DMS79 treated with DMSO at 0.1 percent for 48 hours (cell line): Measurements from ENCODE around the gene CNTNAP5.
A peak's percentile ranks its signal among the peaks of the same experiment; 100 is the strongest.

ENCODE experiments used
- DNase-seq: peaks from one replicate; lab custom pipeline; 2025; lab: John Stamatoyannopoulos, UW

CNTNAP5 gene

GRCh38 chr2:124025171-124025580 lies at the start of gene CNTNAP5:
CNTNAP5 (plus strand) TSS chr2:124025287; CDS start chr2:124025651, 364 bp downstream.
- peak; percentile 83 for DNase-seq

- DNase-seq: no peak
Measured at GRCh38 chr2:123976054-123976648, 48.9 kb upstream of the CNTNAP5 start.

GRCh38 chr2:123993728-123994323 lies 31.3 kb upstream of the CNTNAP5 start:
- no peak for DNase-seq

DNA sequence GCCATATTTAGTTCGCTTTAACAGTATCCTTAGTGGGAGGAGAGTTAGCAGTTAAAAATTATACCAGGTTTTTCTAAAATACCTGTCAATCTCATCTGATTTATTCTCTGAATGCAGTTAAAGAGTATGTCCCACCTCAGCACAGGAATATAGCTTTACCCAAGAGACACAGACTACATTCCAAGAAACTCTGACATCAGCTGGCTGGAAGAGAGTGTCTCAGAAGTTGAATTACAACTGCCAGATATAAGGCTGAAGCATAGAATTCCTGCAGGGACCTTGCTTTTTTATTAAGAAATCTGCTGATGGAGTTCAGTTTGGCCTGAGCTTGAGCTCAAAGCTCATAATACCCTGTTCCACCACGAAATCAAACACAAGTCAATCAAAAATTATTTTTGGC lies 25.4 kb upstream of the CNTNAP5 start:
- DNase-seq: peak; percentile 40

DNA sequence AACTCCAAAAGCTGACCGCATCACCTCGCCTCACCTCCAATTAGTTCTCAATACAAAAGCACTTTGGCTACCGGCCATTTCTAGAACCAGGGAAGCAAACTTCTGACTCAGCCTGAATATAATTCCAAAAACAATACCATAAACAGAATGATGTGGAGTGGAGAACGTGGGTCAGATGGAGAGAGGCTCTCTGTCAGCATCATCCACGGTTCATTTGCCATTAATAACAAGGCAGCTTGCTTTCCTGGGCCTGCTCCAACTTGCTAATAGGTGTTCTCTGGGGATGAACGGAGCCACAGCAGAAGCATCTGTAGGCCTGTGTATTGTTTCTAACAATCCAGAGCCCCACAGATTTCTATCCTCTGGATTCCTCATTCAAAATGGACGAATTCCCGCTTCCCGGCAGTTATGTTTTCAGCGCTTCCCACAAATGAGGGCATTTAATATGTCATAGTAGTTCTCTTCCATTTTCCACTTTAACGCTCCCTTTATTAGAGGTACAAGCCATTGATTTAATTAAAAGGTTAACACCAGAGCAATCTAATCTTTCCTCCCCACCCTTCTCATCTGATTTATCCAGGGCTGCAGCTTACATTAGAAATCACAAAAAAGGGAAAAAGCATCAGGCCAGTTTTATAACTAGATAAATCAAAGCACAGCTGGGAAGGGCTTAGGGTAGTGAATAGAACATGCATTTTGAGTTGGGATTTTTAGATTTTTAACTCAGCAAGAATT lies 23.2 kb upstream of the CNTNAP5 start:
- peak; percentile 100 for DNase-seq

DNA sequence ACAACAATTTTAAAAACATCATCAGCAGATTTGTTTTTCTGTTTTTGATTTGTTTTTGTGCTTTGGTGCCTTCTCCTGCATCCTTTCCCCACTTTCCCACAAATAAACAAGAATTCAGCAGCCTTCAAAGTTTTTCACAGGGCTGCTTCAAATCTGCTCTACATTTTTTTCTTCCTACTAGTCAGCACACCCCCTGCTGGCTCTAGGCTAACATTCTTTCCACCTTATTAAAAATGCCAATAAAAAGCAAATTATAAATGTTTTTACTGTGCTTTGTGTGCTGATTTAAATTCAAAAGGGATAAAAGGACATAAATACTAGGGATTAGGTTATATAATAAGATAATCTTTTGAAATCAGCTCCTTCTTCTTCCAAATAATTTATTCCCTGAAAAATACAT lies 6.2 kb upstream of the CNTNAP5 start:
- peak; percentile 55 for DNase-seq

DNA sequence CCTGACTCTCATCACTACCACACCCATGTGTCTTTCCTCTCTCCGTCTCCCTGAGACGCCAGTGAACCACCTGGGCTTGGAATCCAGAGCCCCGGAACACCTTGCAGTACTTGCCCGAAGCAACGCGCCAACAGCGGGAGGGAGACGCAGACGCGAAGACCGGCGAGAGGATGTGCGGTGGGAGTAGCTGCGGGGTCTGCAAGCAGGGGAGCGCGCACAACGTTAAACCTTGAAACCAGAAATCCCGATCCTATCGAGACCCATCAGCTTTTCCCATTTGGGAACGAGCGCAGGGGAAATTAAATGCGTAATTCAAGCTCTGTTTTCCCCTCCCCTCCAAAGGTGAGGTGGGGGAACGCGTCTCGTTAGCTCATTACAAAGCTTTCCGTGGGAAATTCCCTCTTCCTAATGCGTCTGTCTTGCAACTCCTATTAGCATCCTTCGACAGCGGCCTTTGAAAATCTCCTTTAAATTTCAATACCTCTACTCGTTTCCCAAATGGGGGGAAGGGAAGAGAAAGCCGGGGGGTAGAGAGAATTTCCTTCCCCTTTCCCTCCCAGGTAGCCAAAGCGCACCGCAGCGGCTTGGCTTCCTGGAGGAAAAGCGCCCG lies 421 bp upstream of the CNTNAP5 start:
- DNase-seq: peak; percentile 83

DNA sequence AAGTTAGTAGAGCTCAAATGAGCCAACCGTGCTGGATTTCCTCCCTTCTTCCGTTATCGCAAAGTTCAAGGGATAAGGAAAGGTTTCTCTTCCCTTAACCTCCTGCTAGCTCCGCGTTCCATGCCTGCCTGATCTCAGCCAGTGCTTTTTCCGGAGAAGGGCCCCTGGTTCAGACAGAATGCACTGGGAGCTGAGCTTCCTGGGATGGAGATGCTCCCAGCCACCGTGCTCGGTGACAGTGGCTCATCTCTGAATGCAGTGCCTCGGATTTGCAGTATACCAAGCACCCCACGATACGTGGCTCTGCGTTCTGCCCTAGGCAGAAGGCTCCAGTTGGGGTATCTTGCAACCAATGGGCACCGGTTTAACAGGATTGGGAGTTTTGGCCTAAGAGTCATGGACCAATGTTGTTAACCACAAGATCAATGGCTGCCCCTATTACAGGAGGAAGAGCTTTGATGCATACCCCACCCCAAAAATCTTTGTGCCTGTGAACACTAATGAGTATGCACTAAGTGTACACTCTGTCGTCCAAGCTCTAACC lies 876 bp downstream of the CNTNAP5 start:
- peak; percentile 50 for DNase-seq

GRCh38 chr2:124026503-124026902 lies 1.4 kb downstream of the CNTNAP5 start:
- peak; percentile 51 for DNase-seq

DNA sequence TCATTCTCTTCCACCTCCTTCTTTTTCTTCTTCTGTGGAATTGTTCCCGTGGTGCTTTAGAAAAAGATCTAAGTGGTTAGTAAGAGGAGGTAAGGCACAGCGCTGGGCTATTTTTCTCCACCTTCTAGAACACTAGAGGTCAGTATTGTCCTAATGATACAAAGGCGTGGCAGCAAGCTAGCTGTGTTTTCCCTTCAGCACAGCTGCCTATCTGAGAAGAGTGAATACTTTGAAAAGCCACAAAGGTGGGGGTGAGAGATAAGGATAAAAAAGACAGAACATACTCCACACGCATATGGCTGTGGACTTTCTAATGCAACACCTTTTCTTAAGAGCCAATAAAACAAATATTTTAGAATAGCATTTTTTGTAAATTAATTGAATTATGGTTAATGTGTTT lies 2.1 kb downstream of the CNTNAP5 start:
- peak; percentile 90 for DNase-seq

GRCh38 chr2:124032799-124033198 lies 7.7 kb downstream of the CNTNAP5 start:
- no peak for DNase-seq

- no peak for DNase-seq
Measured at GRCh38 chr2:124034265-124034664, 9.2 kb downstream of the CNTNAP5 start.

DNA sequence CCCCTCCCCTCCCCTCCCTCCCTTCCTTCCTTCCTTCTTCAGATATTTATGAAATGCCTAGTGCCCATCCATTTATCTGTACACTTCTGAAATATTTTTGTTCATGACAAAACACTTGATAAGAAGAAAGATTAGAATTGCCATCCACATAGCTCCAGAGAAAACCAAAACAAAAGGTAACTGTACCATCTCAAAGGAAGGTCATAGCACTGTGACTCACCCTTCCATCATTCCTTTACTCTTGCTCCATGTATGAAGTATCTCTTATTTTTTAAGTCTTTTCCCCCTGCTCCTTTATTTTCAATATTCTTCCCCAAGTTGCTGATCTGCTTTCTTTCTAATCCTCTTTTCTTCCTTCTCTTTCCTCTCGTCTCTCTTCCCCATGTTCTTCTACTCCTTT lies 9.9 kb downstream of the CNTNAP5 start:
- DNase-seq: no peak

- peak; percentile 44 for DNase-seq
Measured at GRCh38 chr2:124039032-124039431, 13.9 kb downstream of the CNTNAP5 start.

DNA sequence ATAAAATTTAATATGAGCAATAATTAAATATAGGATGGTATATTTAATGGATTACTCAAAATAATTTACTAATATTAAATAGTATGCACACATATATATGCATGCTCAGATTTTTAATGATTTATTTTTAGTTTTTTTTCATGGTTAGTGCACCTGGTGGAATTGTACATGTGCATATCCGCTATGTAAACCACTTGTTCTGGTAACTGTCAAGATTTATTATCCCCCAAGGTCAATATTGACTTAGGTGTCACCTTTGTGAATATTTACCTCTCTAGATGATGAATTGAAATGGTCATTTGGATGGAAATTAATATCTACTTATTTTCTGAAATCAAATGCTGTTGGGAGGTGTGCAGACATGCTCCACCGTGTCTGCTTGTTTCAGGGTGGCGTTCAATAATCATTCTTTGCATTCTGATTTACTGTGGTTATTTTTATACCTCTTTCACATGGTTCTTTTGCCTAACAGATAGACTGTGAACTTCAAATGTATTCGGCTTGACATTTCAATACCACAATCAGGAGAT lies 14.7 kb downstream of the CNTNAP5 start:
- peak; percentile 73 for DNase-seq

DNA sequence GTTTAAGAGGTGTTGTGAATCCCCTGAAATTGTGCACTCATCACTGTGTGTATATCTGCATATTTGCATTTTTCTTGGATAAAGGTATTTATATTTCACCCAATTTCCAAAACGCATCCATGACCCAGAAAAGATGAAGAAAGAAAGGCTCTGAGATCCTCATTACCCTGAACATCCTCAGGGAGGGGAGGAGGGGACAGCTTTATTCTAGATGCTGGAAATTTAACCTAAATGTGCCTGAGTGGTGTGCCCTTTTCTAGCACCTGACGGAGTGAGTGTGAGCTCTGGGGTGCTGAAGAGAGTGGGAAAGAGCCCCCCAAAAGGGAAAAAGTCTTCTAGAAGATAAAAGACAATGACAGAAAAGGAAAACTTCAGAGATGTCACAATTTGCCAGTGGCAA lies 20.8 kb downstream of the CNTNAP5 start:
- no peak for DNase-seq

- DNase-seq: no peak
Measured at GRCh38 chr2:124046332-124046731, 21.2 kb downstream of the CNTNAP5 start.

DNA sequence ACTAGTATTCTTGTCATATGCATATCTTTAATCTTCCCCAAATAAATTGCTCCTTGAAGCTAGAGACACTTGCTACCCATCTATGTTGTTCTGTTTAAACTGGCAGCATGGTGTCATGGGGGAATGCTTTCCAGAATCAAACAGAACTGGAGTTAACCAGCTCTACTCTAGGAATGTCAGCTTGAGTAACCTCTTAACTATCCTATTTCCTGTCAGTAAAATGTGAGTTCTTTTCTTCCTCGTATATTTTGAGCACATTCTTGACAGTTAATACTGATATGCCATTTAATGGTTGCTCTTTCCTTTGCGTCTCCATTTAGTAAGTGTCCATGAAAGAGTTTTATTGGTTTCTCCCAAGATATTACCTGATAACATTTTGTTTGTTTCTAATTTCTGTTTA lies 23.0 kb downstream of the CNTNAP5 start:
- DNase-seq: no peak

DNA sequence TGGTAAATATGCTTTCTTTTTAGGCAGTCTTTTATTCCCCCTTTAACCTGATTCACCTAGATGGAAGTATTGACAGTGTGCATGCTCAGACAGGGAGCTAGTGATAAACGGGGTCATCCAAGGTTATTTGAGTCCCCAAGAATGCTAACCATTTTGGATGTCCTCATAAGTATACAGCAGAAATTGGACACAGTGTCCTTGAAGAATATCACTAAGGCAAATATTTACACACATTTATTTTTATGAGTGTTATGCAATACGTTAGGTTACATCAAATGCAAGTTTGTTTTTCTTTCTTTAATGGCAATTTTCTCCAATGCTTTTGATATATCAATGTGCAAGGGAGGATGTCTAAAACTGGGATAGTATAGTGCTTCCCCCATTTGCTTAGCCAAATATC lies 23.6 kb downstream of the CNTNAP5 start:
- DNase-seq: no peak

DNA sequence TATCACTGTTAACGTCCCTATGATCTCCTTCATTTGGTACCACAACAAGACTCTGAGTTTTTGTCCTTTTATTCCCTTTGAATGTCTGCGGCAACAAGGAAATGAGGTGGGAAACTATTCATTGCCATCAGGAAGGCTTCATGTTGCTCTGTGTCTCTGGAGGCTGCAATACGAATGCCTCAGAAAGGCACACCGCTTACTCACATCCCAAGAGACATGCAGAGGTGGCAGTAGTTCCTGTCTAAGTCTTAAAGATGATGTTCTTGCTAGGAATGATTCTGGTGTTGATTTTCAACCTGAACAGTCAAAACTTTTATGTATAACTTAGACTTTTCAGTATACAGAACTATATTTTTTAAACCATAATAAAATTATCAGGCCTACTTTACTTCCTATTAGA lies 24.0 kb downstream of the CNTNAP5 start:
- no peak for DNase-seq

- no peak for DNase-seq
Measured at GRCh38 chr2:124050833-124051497, 25.9 kb downstream of the CNTNAP5 start.

- DNase-seq: no peak
Measured at GRCh38 chr2:124053796-124054195, 28.7 kb downstream of the CNTNAP5 start.
